ENCODE results near the gene CIB4. TPM values are rescaled to one million over a fixed set of nuclear protein-coding genes. Genes with fewer than 3 reads are reported as not detected.

The CIB4 gene
- total and polyA plus RNA-seq, 7 experiments from 2014 or later: not detected

DNA sequence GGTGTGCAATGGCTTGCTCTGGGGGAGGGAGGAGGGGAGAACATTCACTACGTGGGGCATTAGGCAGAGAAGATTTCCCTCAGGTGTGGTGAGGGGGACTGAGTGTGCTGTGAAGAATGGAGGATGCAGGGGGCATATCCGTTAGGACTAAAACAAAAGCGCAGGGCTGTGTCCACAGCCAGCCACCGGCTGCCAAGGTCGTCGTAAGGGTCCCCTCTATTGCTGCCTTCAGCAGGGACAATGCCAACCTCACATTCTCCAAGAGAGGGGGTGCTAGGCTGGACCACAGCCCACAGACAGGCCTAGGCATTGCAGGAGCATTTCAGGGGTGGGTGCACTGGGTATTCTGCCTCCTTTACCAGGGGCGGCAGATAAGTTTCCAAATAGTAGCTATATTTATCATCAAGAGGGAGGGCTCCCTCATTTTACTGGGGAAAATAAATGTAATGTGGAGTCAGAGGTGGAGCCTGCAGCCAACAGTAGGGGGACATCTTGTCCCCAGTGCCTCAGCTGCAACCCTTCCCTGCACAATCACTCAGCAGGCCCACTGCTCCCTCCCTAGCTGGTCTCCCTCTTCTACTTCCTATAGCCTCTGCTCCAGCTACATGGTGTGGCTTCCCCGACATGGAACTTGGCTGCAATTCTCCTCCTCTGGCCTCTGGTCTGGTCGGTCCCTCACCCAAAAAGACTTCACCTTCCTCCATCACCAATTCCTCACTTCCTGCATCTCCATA, 88.4 kb downstream of the CIB4 start:
- no peaks in the 10 kb centered on the region for H3K4me1 Mint-ChIP-seq
- H3K9me3 Mint-ChIP-seq: no peaks in the 10 kb centered on the region
- Histone ChIP-seq H3K9me3 (ENCODE audit: control insufficient read depth in 2 of 3, low read length in 3 of 3) (no peaks in the 10 kb centered on the region), H3K27ac (ENCODE audit: low read depth, low read length) (no peak overlapping the region), H3K36me3 (ENCODE audit: control insufficient read depth in 2 of 3, insufficient read depth in 3 of 3, low read length in 3 of 3) (no peaks in the 10 kb centered on the region), H3K4me1 (ENCODE audit: control insufficient read depth in 2 of 2, insufficient read depth in 2 of 2, low read length in 2 of 2) (no peaks in the 10 kb centered on the region), H3K4me3 (ENCODE audit: low read length) (no peak overlapping the region), H3K27me3 (ENCODE audit: control insufficient read depth in 2 of 2, insufficient read depth in 2 of 2, low read length in 2 of 2) (no peaks in the 10 kb centered on the region)
- ATAC-seq (no peak), DNase-seq (no peak)
- H3K36me3 Mint-ChIP-seq: no peaks in the 10 kb centered on the region
- no peak overlapping the region for H3K4me3 Mint-ChIP-seq
- H3K27ac Mint-ChIP-seq: no peak overlapping the region
- intact Hi-C loops (cut with micrococcal nuclease): no loop called here
- CTCF ChIA-PET: no interaction called here
- POLR2A ChIA-PET: no interaction called here
- peaks cover 5 to 30% (median 14%) of the 10 kb centered on the region in 5 donors for H3K27me3 Mint-ChIP-seq

DNA sequence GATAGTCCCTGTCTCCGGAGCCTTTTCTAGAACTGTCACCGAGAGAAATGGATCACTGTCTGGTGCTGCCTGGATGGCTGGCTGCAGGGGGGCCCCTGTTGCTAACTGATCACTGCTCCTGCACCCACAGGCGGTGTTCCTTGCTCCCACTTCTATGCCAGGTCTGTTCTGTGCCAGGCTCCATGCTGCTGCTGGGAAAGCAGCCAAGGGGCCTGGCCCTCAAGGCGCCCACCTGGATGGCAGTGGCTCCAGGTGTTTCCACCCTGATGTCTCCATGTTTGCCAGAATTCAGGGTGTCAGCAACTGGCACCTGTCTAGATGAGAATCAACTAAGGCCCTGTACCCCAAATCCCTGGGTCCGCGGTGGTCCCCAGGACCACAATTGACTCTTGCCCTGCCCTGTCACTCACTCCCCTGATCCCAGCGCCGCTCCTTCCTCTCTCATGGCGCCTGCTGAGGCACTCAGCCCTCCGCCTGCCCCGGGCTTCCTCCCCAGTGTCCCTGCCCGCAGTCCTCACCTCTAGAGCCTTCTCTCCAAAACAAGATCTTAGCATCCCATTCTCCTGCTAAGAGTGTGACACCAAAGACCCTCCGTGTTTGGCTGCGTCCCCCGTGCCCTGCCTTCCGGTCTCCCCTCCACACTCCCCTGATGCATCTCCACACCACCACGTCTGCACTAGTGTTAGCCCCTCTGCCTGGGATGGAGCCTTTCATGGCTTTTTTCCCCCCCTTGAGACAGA, 90.7 kb downstream of the CIB4 start:
- no peaks in the 10 kb centered on the region for H3K4me1 ChIP-seq (ENCODE audit: control insufficient read depth in 2 of 2, insufficient read depth in 2 of 2, low read length in 2 of 2)
- intact Hi-C loops (cut with micrococcal nuclease): no loop called here
- no peak overlapping the region for H3K27ac ChIP-seq (ENCODE audit: low read depth, low read length)
- Mint-ChIP-seq H3K36me3 (no peaks in the 10 kb centered on the region), H3K4me1 (no peaks in the 10 kb centered on the region), H3K27ac (no peak overlapping the region), H3K4me3 (no peak overlapping the region), H3K27me3 (peaks cover 0 to 25% (median 16%) of the 10 kb centered on the region in 5 donors), H3K9me3 (no peaks in the 10 kb centered on the region)
- ChIA-PET POLR2A (no interaction called here), CTCF (no interaction called here)
- no peaks in the 10 kb centered on the region for H3K9me3 ChIP-seq (ENCODE audit: control insufficient read depth in 2 of 3, low read length in 3 of 3)
- ATAC-seq (no peak), DNase-seq (no peak)
- H3K36me3 ChIP-seq (ENCODE audit: control insufficient read depth in 2 of 3, insufficient read depth in 3 of 3, low read length in 3 of 3): no peaks in the 10 kb centered on the region
- no peak overlapping the region for H3K4me3 ChIP-seq (ENCODE audit: low read length)
- no peaks in the 10 kb centered on the region for H3K27me3 ChIP-seq (ENCODE audit: control insufficient read depth in 2 of 2, insufficient read depth in 2 of 2, low read length in 2 of 2)

DNA sequence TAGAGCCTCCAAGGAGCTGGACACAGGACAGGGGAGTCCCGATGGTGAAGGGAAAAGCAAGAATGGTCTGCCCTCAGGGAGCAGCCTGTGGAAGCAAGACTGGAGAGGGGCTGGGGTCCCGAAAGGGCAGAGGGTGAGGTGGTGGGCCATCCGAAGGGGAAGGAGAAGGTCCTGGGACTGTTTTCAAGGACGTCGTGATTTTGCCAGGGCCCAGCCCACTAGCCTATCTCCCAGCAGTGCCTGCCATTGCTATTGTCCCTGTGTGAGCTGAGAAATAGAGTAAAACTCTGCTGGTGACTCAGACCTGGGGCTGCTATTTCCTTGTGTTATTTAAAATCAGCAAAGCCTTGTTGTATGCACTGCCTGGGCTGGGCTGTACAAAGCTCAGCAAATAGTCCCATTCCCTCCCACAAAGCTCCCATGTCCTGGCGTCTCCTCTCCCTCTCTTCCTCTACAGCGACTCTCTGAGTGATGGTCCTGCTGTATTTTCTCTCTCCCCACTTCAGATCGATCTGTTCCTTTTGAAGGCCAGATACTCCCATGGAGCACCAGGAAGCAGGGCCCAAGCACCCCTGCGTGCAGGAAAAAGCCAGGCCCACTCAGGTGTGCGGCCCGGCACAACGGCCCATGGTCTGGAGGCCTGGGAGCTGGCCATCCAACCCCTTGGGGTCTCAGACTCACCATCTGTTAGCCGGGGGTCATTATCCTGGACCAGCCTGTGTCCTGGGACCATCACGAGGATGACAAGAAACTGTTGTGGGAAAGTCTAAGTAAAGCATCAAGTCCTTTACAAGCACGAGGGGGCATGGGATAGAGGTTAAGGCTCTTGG, 98.3 kb downstream of the CIB4 start:
- Histone ChIP-seq H3K36me3 (ENCODE audit: control insufficient read depth in 2 of 3, insufficient read depth in 3 of 3, low read length in 3 of 3) (no peaks in the 10 kb centered on the region), H3K4me3 (ENCODE audit: low read length) (no peak overlapping the region), H3K9me3 (ENCODE audit: control insufficient read depth in 2 of 3, low read length in 3 of 3) (no peaks in the 10 kb centered on the region), H3K27ac (ENCODE audit: low read depth, low read length) (no peak overlapping the region), H3K4me1 (ENCODE audit: control insufficient read depth in 2 of 2, insufficient read depth in 2 of 2, low read length in 2 of 2) (no peaks in the 10 kb centered on the region), H3K27me3 (ENCODE audit: control insufficient read depth in 2 of 2, insufficient read depth in 2 of 2, low read length in 2 of 2) (no peaks in the 10 kb centered on the region)
- H3K36me3 Mint-ChIP-seq: no peaks in the 10 kb centered on the region
- DNase-seq (no peak), ATAC-seq (no peak)
- no peak overlapping the region for H3K4me3 Mint-ChIP-seq
- intact Hi-C loops (cut with micrococcal nuclease): no loop called here
- ChIA-PET POLR2A (no interaction called here), CTCF (interaction anchor here (0.7 kb wide), 1 partner anchor 39 kb away, joined by 3 read pairs; no protein-coding TSS in a partner anchor)
- no peak overlapping the region for H3K27ac Mint-ChIP-seq
- H3K9me3 Mint-ChIP-seq: no peaks in the 10 kb centered on the region
- H3K4me1 Mint-ChIP-seq: no peaks in the 10 kb centered on the region
- H3K27me3 Mint-ChIP-seq: peaks cover 0 to 26% (median 0%) of the 10 kb centered on the region in 5 donors

DNA sequence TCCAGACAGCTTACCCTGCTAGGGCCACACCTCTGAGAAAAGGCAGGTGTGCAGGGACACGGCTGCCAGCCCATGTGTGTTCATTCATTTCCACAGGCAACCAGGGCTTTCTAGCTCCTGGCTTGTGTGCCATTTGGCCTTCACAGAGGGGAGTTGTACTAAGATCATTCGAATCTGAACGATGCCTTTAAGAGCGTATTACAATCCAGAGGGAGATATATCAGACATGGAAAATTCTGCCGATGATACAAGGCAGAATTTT, 99.0 kb downstream of the CIB4 start:
- Mint-ChIP-seq H3K27ac (no peak overlapping the region), H3K27me3 (peaks cover 0 to 20% (median 0%) of the 10 kb centered on the region in 5 donors), H3K4me1 (no peaks in the 10 kb centered on the region), H3K4me3 (no peak overlapping the region), H3K9me3 (no peaks in the 10 kb centered on the region), H3K36me3 (no peaks in the 10 kb centered on the region)
- no peak for ATAC-seq
- Histone ChIP-seq H3K4me1 (ENCODE audit: control insufficient read depth in 2 of 2, insufficient read depth in 2 of 2, low read length in 2 of 2) (no peaks in the 10 kb centered on the region), H3K36me3 (ENCODE audit: control insufficient read depth in 2 of 3, insufficient read depth in 3 of 3, low read length in 3 of 3) (no peaks in the 10 kb centered on the region), H3K4me3 (ENCODE audit: low read length) (no peak overlapping the region), H3K27me3 (ENCODE audit: control insufficient read depth in 2 of 2, insufficient read depth in 2 of 2, low read length in 2 of 2) (no peaks in the 10 kb centered on the region), H3K9me3 (ENCODE audit: control insufficient read depth in 2 of 3, low read length in 3 of 3) (no peaks in the 10 kb centered on the region), H3K27ac (ENCODE audit: low read depth, low read length) (no peak overlapping the region)
- intact Hi-C loops (cut with micrococcal nuclease): no loop called here
- ChIA-PET POLR2A (interaction anchor here (0.6 kb wide), 1 partner anchor 214 kb away, joined by 5 read pairs; no protein-coding TSS in a partner anchor), CTCF (interaction anchor here (0.6 kb wide), 1 partner anchor 30 kb away, joined by 3 read pairs; no protein-coding TSS in a partner anchor)
- DNase-seq: no peak

DNA sequence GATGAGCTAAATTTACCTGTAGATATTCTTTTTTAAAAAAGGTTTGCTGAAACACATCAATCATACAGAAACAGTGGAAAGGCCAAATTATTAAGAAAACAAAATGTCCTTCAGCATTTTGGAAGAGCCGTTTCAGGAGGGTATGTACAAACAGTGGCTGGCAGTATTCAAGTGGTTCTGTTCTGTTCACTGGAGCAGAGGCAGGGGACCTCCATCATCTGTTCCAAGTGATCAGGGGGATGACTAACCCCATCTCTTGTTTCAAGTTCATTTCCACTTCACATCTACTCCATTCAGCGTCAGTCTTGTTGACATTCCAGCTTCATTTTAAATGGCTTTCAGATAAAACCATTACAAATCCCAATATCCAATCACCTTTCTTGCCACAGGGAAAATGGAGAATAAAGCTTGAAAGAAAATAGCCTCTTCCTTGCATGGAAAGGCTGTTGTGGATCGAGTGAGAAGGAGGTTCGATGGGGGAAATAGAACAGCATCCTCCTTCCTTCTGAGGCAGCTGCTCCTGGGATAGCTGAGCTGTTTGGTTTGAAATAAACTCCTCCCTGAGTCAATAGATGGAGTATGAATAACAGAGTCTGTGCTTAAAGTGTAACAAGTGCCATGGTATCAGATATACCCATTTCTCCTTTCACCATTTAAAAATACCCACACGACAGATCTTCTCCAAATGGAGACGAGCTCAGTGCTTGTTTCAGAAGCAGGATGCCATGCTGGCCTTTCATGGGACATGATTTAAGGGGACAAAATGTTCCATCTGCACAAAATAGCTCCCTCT, 99.6 kb downstream of the CIB4 start:
- ChIA-PET CTCF (interaction anchor here (0.6 kb wide), 1 partner anchor 29 kb away, joined by 3 read pairs; no protein-coding TSS in a partner anchor), POLR2A (interaction anchor here (0.6 kb wide), 1 partner anchor 215 kb away, joined by 5 read pairs; no protein-coding TSS in a partner anchor)
- Mint-ChIP-seq H3K27me3 (peaks cover 0 to 16% (median 0%) of the 10 kb centered on the region in 5 donors), H3K36me3 (no peaks in the 10 kb centered on the region), H3K9me3 (no peaks in the 10 kb centered on the region), H3K4me3 (no peak overlapping the region), H3K27ac (no peak overlapping the region), H3K4me1 (no peaks in the 10 kb centered on the region)
- Histone ChIP-seq H3K36me3 (ENCODE audit: control insufficient read depth in 2 of 3, insufficient read depth in 3 of 3, low read length in 3 of 3) (no peaks in the 10 kb centered on the region), H3K4me3 (ENCODE audit: low read length) (no peak overlapping the region), H3K4me1 (ENCODE audit: control insufficient read depth in 2 of 2, insufficient read depth in 2 of 2, low read length in 2 of 2) (no peaks in the 10 kb centered on the region), H3K27ac (ENCODE audit: low read depth, low read length) (no peak overlapping the region), H3K27me3 (ENCODE audit: control insufficient read depth in 2 of 2, insufficient read depth in 2 of 2, low read length in 2 of 2) (no peaks in the 10 kb centered on the region), H3K9me3 (ENCODE audit: control insufficient read depth in 2 of 3, low read length in 3 of 3) (no peaks in the 10 kb centered on the region)
- intact Hi-C loops (cut with micrococcal nuclease): no loop called here
- DNase-seq (no peak), ATAC-seq (no peak)

DNA sequence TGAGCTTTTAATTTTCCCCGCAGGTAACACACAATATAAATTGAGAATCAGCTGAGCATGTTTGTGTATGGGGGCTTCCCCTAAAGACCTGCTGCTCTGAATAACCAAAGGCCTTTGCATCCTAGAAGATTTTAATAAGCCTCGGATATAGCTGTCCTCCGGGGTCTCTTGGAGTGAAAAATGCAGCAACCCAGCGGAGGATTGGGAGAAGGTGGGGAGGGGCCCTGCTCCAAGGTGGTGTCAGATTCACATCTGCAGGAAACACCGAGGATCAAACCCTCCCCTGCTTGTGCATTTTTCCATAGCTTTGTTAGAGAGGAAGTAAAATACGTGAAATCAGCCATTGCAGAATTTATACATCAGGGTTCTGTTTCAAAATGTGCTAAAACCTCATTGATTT, 100.2 kb downstream of the CIB4 start:
- ChIA-PET POLR2A (no interaction called here), CTCF (no interaction called here)
- Mint-ChIP-seq H3K4me1 (no peaks in the 10 kb centered on the region), H3K27me3 (peaks cover 0 to 13% (median 0%) of the 10 kb centered on the region in 5 donors), H3K27ac (no peak overlapping the region), H3K9me3 (no peaks in the 10 kb centered on the region), H3K4me3 (no peak overlapping the region), H3K36me3 (no peaks in the 10 kb centered on the region)
- H3K4me1 ChIP-seq (ENCODE audit: control insufficient read depth in 2 of 2, insufficient read depth in 2 of 2, low read length in 2 of 2): no peaks in the 10 kb centered on the region
- DNase-seq: no peak
- H3K36me3 ChIP-seq (ENCODE audit: control insufficient read depth in 2 of 3, insufficient read depth in 3 of 3, low read length in 3 of 3): no peaks in the 10 kb centered on the region
- no peaks in the 10 kb centered on the region for H3K9me3 ChIP-seq (ENCODE audit: control insufficient read depth in 2 of 3, low read length in 3 of 3)
- no peak overlapping the region for H3K27ac ChIP-seq (ENCODE audit: low read depth, low read length)
- no peak overlapping the region for H3K4me3 ChIP-seq (ENCODE audit: low read length)
- ATAC-seq: no peak
- no peaks in the 10 kb centered on the region for H3K27me3 ChIP-seq (ENCODE audit: control insufficient read depth in 2 of 2, insufficient read depth in 2 of 2, low read length in 2 of 2)
- intact Hi-C loops (cut with micrococcal nuclease): no loop called here

Data from naive thymus-derived CD4-positive, alpha-beta T cell (primary cell).